ENCODE measurements around the gene CNN2. TPM values are rescaled to one million over a fixed set of nuclear protein-coding genes. Genes with fewer than 3 reads are reported as not detected.

The CNN2 gene
- total and polyA plus RNA-seq, 9 of the 15 experiments (the other 6 are each of a cell fraction or from before 2014, with no cell fraction given): 12.1 to 174 (median 52.7) TPM

- peak; percentile 90 for TF ChIP-seq LCOR (CRISPR knock-in tag; IDR thresholded peaks at IDR 0.05)
- no peak; the same call in 1 of the 2 replicates for TF ChIP-seq CHD2 (IDR thresholded peaks at IDR 0.05; ENCODE audit: low read depth, low read length)
- TF ChIP-seq TRIM24 (IDR thresholded peaks at IDR 0.05): 0 out of 4 replicates have a peak, but pooled peaks of 1 of the 2 experiments have one; percentile 11
- no peak for TF ChIP-seq CAMTA2 (CRISPR knock-in tag; conservative IDR thresholded peaks at IDR 0.05)
- TF ChIP-seq ZNF639 (CRISPR knock-in tag; conservative IDR thresholded peaks at IDR 0.05 in 1 of 2, IDR thresholded peaks at IDR 0.05 in 1 of 2): peak in 1 of 2 experiments; percentile 79; a peak in 1 of 4 replicates
- no peak for TF ChIP-seq COPS2 (conservative IDR thresholded peaks at IDR 0.05)
- no peak for TF ChIP-seq ZNF239 (CRISPR knock-in tag; IDR thresholded peaks at IDR 0.05)
- TF ChIP-seq MAZ (CRISPR knock-in tag; conservative IDR thresholded peaks at IDR 0.05 in 1 of 2, IDR thresholded peaks at IDR 0.05 in 1 of 2): peak; percentile 50 to 83; a peak in 3 of 4 replicates
- peak; percentile 28 to 99; a peak in 2 of 4 replicates for TF ChIP-seq HDAC1 (IDR thresholded peaks at IDR 0.05)
- TF ChIP-seq E2F8 (IDR thresholded peaks at IDR 0.05; ENCODE audit: low read depth, partially characterized antibody): peak; percentile 67
- TF ChIP-seq TAL1 (IDR thresholded peaks at IDR 0.05): no peak
- TF ChIP-seq HES1 (IDR thresholded peaks at IDR 0.05; ENCODE audit: low read depth): no peak
- no peak for TF ChIP-seq IFI16 (CRISPR knock-in tag; IDR thresholded peaks at IDR 0.05)
- no peak for TF ChIP-seq BRF2 (IDR thresholded peaks at IDR 0.05; ENCODE audit: borderline replicate concordance, insufficient read depth, insufficient read length)
- no peak for TF ChIP-seq ZNF699 (CRISPR knock-in tag; IDR thresholded peaks at IDR 0.05; ENCODE audit: insufficient replicate concordance)
- TF ChIP-seq ETV5 (CRISPR knock-in tag; IDR thresholded peaks at IDR 0.05; ENCODE audit: low read depth): peak; percentile 75
- no peak for TF ChIP-seq ZNF23 (CRISPR knock-in tag; IDR thresholded peaks at IDR 0.05)
- TF ChIP-seq MXD1 (CRISPR knock-in tag; IDR thresholded peaks at IDR 0.05; ENCODE audit: borderline replicate concordance, poor library complexity, severe bottlenecking): peak; percentile 97
- no peak for TF ChIP-seq SRF (CRISPR knock-in tag; IDR thresholded peaks at IDR 0.05)
- TF ChIP-seq MXI1 (IDR thresholded peaks at IDR 0.05; ENCODE audit: low read depth, low read length): peak; percentile 93
Observed at GRCh38 chr19:984165-984967, 42.0 kb upstream of the CNN2 start, which contains the start of gene WDR18 (continued).
